Esophagus squamous epithelium (tissue), 4 donors: ENCODE data around the gene MLH3.
A peak's percentile ranks its signal among the peaks of the same experiment; 100 is the strongest.

Source experiments
- CTCF ChIP-seq, 6 experiments: fragments of 450-650 bp in 4 of 6; fragments of 200-600 bp in 2 of 6; sonication (generic) in 2 of 6; IDR thresholded peaks; one replicate each; pipeline ENCODE4 v1.5.1; 2016 to 2019; ENCODE audit warnings: antibody characterized with exemption in 6 of 6, mild to moderate bottlenecking in 4 of 6, moderate library complexity in 4 of 6
- POLR2A ChIP-seq, 4 donors: fragments of 450-650 bp; IDR thresholded peaks; one replicate each; pipeline ENCODE4 v1.6.1; 2017; ENCODE audit warnings: antibody characterized with exemption in 4 of 4, mild to moderate bottlenecking in 4 of 4, moderate library complexity in 3 of 4

- TF ChIP-seq POLR2A (IDR thresholded peaks at IDR 0.05) (peak in 2 of 4 donors; percentile 43 to 46), CTCF (IDR thresholded peaks at IDR 0.05) (peak in 2 of 6 experiments; percentile 8 to 17)
Measured at GRCh38 chr14:75069121-75069810, 18.0 kb upstream of the MLH3 start, which contains the start of gene ZC2HC1C.
